ENCODE measurements around the gene PSENEN.

PSENEN gene

DNA sequence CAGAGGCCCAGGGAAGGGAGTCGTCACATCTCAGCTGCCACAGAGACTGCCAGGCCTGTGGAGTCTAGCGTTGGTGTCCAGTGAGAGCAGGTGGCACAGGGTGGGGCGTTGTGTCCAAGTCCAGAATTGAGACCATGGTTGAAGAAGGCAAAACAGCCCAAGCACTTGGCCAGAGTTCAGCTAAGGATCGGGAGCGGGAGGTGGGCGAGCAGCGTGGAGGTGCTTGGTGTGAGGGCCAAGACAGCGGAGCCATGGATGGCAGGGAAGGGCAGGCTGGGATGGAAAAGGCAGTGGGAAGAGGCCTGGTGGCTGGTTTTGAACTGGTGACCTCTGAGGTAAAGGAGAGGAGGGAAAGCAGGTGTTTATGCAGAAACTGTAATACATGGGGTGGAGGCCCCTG, 11.2 kb upstream of the PSENEN start:
- Histone ChIP-seq H3K9ac (ENCODE audit: low read length) (no peak overlapping the region), H3K79me2 (ENCODE audit: control insufficient read depth, insufficient read depth, low read length) (no peaks in the 10 kb centered on the region), H3K18ac (ENCODE audit: low read length) (no peak overlapping the region), H3K4me1 (ENCODE audit: control insufficient read depth, low read depth, low read length) (no peaks in the 10 kb centered on the region), H3K23ac (ENCODE audit: low read length) (no peak overlapping the region), H4K5ac (ENCODE audit: low read length) (no peak overlapping the region), H3K27me3 (ENCODE audit: insufficient read depth, low read length, poor library complexity) (no peaks in the 10 kb centered on the region), H3K4ac (ENCODE audit: low read depth, low read length) (no peak overlapping the region), H2BK120ac (ENCODE audit: low read depth, low read length) (no peak overlapping the region), H3K79me1 (ENCODE audit: low read length) (no peaks in the 10 kb centered on the region), H2AK5ac (ENCODE audit: low read length) (no peak overlapping the region), H2BK5ac (ENCODE audit: low read length) (no peak overlapping the region), H3K56ac (ENCODE audit: low read length) (no peak overlapping the region), H3K27ac (ENCODE audit: low read depth, low read length) (no peak overlapping the region), H3K36me3 (ENCODE audit: control insufficient read depth, insufficient read depth, low read length) (peaks cover 19% of the 10 kb centered on the region), H4K8ac (ENCODE audit: low read depth, low read length) (no peak overlapping the region), H2BK15ac (replicated peaks; ENCODE audit: low read depth) (no peak overlapping the region), H3K4me3 (ENCODE audit: low read length) (no peak overlapping the region), H3K4me2 (ENCODE audit: low read length) (no peak overlapping the region)
- DNase-seq: no peak
- no CpG with 5 or more reads among the region's 8 CpGs for WGBS (ENCODE audit: extremely low coverage, insufficient coverage, low lambda C conversion rate)

DNA sequence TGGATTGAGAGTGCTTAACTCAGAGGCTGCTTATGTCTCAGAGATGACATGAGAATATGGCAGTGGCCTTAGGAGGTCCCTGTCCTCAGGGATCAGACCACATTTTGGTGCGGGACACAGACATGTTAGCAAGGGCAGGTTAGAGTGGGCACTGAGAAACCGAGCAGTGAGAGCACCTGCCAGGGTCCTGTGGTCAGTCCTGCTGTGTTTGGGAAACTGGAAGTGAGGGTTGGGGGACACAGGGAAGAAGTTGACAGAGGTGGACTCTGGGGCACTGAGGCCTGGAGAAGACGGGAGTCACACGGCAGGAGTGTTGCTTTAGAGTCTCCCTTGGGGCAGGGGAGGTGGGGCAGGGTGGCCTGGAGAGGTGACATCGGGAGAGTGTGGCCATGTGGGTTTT, 10.6 kb upstream of the PSENEN start:
- no CpG with 5 or more reads among the region's 5 CpGs for WGBS (ENCODE audit: extremely low coverage, insufficient coverage, low lambda C conversion rate)
- Histone ChIP-seq H3K27me3 (ENCODE audit: insufficient read depth, low read length, poor library complexity) (no peaks in the 10 kb centered on the region), H3K36me3 (ENCODE audit: control insufficient read depth, insufficient read depth, low read length) (peaks cover 17% of the 10 kb centered on the region), H2BK15ac (replicated peaks; ENCODE audit: low read depth) (no peak overlapping the region), H3K9ac (ENCODE audit: low read length) (no peak overlapping the region), H3K4me3 (ENCODE audit: low read length) (no peak overlapping the region), H3K79me2 (ENCODE audit: control insufficient read depth, insufficient read depth, low read length) (no peaks in the 10 kb centered on the region), H3K79me1 (ENCODE audit: low read length) (no peaks in the 10 kb centered on the region), H2AK5ac (ENCODE audit: low read length) (no peak overlapping the region), H2BK120ac (ENCODE audit: low read depth, low read length) (no peak overlapping the region), H2BK5ac (ENCODE audit: low read length) (no peak overlapping the region), H4K5ac (ENCODE audit: low read length) (no peak overlapping the region), H3K4me1 (ENCODE audit: control insufficient read depth, low read depth, low read length) (no peaks in the 10 kb centered on the region), H3K56ac (ENCODE audit: low read length) (no peak overlapping the region), H3K4me2 (ENCODE audit: low read length) (no peak overlapping the region), H4K8ac (ENCODE audit: low read depth, low read length) (no peak overlapping the region), H3K4ac (ENCODE audit: low read depth, low read length) (no peak overlapping the region), H3K23ac (ENCODE audit: low read length) (no peak overlapping the region), H3K18ac (ENCODE audit: low read length) (no peak overlapping the region), H3K27ac (ENCODE audit: low read depth, low read length) (no peak overlapping the region)
- DNase-seq: no peak

DNA sequence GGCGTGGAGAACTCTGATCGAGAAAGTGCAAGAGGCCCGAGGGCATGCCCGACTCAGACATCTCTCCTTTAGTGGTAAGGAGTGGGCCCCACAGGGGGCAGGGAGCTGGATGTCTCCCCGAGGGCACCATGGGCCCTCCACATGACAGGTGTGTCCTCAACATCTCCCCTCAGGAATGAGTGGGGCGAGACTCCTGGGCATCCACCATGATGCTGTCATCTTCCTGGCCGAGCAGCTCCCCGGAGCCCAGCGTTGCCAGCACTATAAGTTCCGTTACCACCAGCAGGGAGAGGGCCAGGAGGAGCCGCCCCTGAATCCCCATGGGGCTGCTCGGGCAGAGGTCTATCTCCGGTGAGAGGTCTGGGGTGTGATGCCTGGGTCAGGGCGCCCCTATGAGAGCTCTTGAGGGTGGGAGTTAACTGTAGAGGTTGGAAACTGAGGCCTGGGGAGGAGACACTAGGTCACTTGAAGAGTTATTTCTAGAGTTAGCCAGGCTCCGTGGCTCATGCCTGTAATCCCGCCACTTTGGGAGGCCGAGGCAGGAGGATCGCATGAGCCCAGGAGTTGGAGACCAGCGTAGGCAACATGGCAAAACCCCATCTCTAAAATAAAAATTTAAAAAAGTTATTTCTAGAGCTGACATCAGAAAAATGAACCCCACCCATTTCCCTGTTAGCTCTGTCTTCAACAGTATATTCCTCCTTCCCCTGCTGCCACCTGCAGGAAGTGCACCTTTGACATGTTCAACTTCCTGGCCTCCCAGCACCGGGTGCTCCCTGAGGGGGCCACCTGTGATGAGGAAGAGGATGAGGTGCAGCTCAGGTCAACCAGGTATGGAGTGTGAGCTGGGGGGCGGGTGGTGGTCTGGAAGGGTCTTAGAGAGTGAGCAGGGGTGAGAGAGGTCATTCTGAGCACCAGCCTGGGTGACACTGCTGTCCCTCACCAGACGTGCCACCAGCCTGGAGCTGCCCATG, 8.3 kb upstream of the PSENEN start:
- no peak overlapping the region for H3K18ac ChIP-seq (ENCODE audit: low read length)
- no peak overlapping the region for H3K4ac ChIP-seq (ENCODE audit: low read depth, low read length)
- no peaks in the 10 kb centered on the region for H3K79me2 ChIP-seq (ENCODE audit: control insufficient read depth, insufficient read depth, low read length)
- H3K56ac ChIP-seq (ENCODE audit: low read length): no peak overlapping the region
- no peak overlapping the region for H2BK5ac ChIP-seq (ENCODE audit: low read length)
- no peak overlapping the region for H3K27ac ChIP-seq (ENCODE audit: low read depth, low read length)
- H2BK120ac ChIP-seq (ENCODE audit: low read depth, low read length): no peak overlapping the region
- no peaks in the 10 kb centered on the region for H3K27me3 ChIP-seq (ENCODE audit: insufficient read depth, low read length, poor library complexity)
- no peak overlapping the region for H3K4me3 ChIP-seq (ENCODE audit: low read length)
- H4K8ac ChIP-seq (ENCODE audit: low read depth, low read length): no peak overlapping the region
- H3K36me3 ChIP-seq (ENCODE audit: control insufficient read depth, insufficient read depth, low read length): peaks cover 12% of the 10 kb centered on the region
- DNase-seq: peak; percentile 18
- H2AK5ac ChIP-seq (ENCODE audit: low read length): no peak overlapping the region
- H3K9ac ChIP-seq (ENCODE audit: low read length): no peak overlapping the region
- no peak overlapping the region for H3K4me2 ChIP-seq (ENCODE audit: low read length)
- WGBS (ENCODE audit: extremely low coverage, insufficient coverage, low lambda C conversion rate): no CpG with 5 or more reads among the region's 22 CpGs
- H3K23ac ChIP-seq (ENCODE audit: low read length): no peak overlapping the region
- H3K79me1 ChIP-seq (ENCODE audit: low read length): no peaks in the 10 kb centered on the region
- no peak overlapping the region for H4K5ac ChIP-seq (ENCODE audit: low read length)
- H2BK15ac ChIP-seq (replicated peaks; ENCODE audit: low read depth): no peak overlapping the region
- H3K4me1 ChIP-seq (ENCODE audit: control insufficient read depth, low read depth, low read length): no peaks in the 10 kb centered on the region

DNA sequence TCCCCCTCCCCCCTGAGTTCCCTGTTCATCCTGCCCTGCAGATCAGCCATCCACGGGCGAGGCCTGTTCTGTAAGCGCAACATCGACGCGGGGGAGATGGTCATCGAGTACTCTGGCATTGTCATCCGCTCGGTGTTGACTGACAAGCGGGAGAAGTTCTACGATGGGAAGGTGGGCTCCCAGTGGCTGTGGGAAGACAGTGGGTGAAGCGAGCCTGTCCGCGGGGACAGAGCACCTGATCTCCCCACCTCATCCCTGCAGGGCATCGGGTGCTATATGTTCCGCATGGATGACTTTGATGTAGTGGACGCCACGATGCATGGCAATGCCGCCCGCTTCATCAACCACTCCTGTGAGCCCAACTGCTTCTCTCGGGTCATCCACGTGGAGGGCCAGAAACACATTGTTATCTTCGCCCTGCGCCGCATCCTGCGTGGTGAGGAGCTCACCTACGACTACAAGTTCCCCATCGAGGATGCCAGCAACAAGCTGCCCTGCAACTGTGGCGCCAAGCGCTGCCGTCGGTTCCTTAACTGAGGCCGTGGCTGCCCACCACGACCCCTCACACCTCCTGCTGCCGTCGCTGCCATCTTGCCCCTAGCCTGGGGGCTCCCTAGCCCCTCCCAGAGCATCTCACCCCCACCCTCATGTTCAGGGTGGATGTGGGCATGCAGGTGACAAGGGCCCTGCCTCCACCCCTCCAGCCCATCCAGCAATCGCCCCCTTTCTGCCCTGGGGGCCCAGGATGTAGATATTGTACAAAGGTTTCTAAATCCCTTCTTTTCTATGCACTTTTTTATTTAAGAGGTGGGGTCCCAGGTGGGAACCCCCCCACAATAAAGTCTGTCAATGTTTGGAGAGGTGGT, 7.2 kb upstream of the PSENEN start:
- Histone ChIP-seq H3K79me2 (ENCODE audit: control insufficient read depth, insufficient read depth, low read length) (no peaks in the 10 kb centered on the region), H3K4ac (ENCODE audit: low read depth, low read length) (no peak overlapping the region), H3K56ac (ENCODE audit: low read length) (no peak overlapping the region), H3K27me3 (ENCODE audit: insufficient read depth, low read length, poor library complexity) (no peaks in the 10 kb centered on the region), H2BK5ac (ENCODE audit: low read length) (no peak overlapping the region), H3K4me2 (ENCODE audit: low read length) (no peak overlapping the region), H4K5ac (ENCODE audit: low read length) (no peak overlapping the region), H2BK15ac (replicated peaks; ENCODE audit: low read depth) (no peak overlapping the region), H3K36me3 (ENCODE audit: control insufficient read depth, insufficient read depth, low read length) (peaks cover 12% of the 10 kb centered on the region), H3K4me1 (ENCODE audit: control insufficient read depth, low read depth, low read length) (no peaks in the 10 kb centered on the region), H3K18ac (ENCODE audit: low read length) (no peak overlapping the region), H2BK120ac (ENCODE audit: low read depth, low read length) (no peak overlapping the region), H3K79me1 (ENCODE audit: low read length) (no peaks in the 10 kb centered on the region), H2AK5ac (ENCODE audit: low read length) (no peak overlapping the region), H4K8ac (ENCODE audit: low read depth, low read length) (no peak overlapping the region), H3K23ac (ENCODE audit: low read length) (no peak overlapping the region), H3K4me3 (ENCODE audit: low read length) (no peak overlapping the region), H3K9ac (ENCODE audit: low read length) (no peak overlapping the region), H3K27ac (ENCODE audit: low read depth, low read length) (no peak overlapping the region)
- no peak for DNase-seq
- no CpG with 5 or more reads among the region's 37 CpGs for WGBS (ENCODE audit: extremely low coverage, insufficient coverage, low lambda C conversion rate)

DNA sequence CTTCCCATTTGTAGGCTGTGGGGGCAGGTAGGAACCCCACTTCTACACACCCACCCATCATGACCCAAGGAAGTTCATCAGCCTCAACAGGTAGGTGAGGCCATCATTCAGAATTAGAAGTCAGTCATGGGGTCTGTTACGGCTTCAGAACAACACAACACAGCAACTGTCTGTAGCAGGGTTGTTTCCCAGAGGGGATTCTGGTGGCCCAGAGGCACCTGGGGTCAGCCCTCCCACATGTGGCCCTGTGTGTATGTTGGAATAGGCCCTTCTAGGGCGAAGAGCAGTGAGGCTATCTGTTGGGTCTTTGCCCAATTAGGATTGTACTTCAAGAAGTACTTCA, 6.6 kb upstream of the PSENEN start:
- H3K4ac ChIP-seq (ENCODE audit: low read depth, low read length): no peak overlapping the region
- no peaks in the 10 kb centered on the region for H3K27me3 ChIP-seq (ENCODE audit: insufficient read depth, low read length, poor library complexity)
- no peaks in the 10 kb centered on the region for H3K79me1 ChIP-seq (ENCODE audit: low read length)
- H3K18ac ChIP-seq (ENCODE audit: low read length): no peak overlapping the region
- no peaks in the 10 kb centered on the region for H3K79me2 ChIP-seq (ENCODE audit: control insufficient read depth, insufficient read depth, low read length)
- no peak overlapping the region for H2BK5ac ChIP-seq (ENCODE audit: low read length)
- H2BK15ac ChIP-seq (replicated peaks; ENCODE audit: low read depth): no peak overlapping the region
- no peaks in the 10 kb centered on the region for H3K4me1 ChIP-seq (ENCODE audit: control insufficient read depth, low read depth, low read length)
- H2BK120ac ChIP-seq (ENCODE audit: low read depth, low read length): no peak overlapping the region
- WGBS (ENCODE audit: extremely low coverage, insufficient coverage, low lambda C conversion rate): no CpG with 5 or more reads among the region's 2 CpGs
- DNase-seq: no peak
- H3K9ac ChIP-seq (ENCODE audit: low read length): no peak overlapping the region
- H3K56ac ChIP-seq (ENCODE audit: low read length): no peak overlapping the region
- peaks cover 11% of the 10 kb centered on the region for H3K36me3 ChIP-seq (ENCODE audit: control insufficient read depth, insufficient read depth, low read length)
- no peak overlapping the region for H3K23ac ChIP-seq (ENCODE audit: low read length)
- H2AK5ac ChIP-seq (ENCODE audit: low read length): no peak overlapping the region
- no peak overlapping the region for H4K5ac ChIP-seq (ENCODE audit: low read length)
- no peak overlapping the region for H3K4me3 ChIP-seq (ENCODE audit: low read length)
- H4K8ac ChIP-seq (ENCODE audit: low read depth, low read length): no peak overlapping the region
- no peak overlapping the region for H3K27ac ChIP-seq (ENCODE audit: low read depth, low read length)
- H3K4me2 ChIP-seq (ENCODE audit: low read length): no peak overlapping the region
